ENCODE data around the gene TANGO2. TPM values are rescaled to one million over a fixed set of nuclear protein-coding genes. Genes with fewer than 3 reads are reported as not detected.

The TANGO2 gene
- total RNA-seq, 3 donors from 2014 or later = 17.5 to 29.7 (median 27.6) TPM

GRCh38 chr22:20043997-20044342 is 23.1 kb downstream of the TANGO2 start:
- ATAC-seq = no peak

GRCh38 chr22:20044495-20045151 is 23.7 kb downstream of the TANGO2 start:
- intact Hi-C loops (cut with DNase I, micrococcal nuclease) = no loop called here
- DNase-seq (no peak), ATAC-seq (no peak)
- Histone ChIP-seq H3K4me3 (no peak overlapping the region), H3K4me1 (ENCODE audit: low read depth) (no peaks in the 10 kb centered on the region), H3K9me3 (no peaks in the 10 kb centered on the region), H3K36me3 (ENCODE audit: low read depth) (no peaks in the 10 kb centered on the region)
- TF ChIP-seq CTCF (IDR thresholded peaks at IDR 0.05) = no peak

More at GRCh38 chr22:20043997-20044342, 23.1 kb downstream of the TANGO2 start:
- intact Hi-C loops (cut with DNase I, micrococcal nuclease) = no loop called here
- Histone ChIP-seq H3K4me1 (ENCODE audit: low read depth) (no peaks in the 10 kb centered on the region), H3K9me3 (no peaks in the 10 kb centered on the region), H3K4me3 (no peak overlapping the region), H3K36me3 (ENCODE audit: low read depth) (no peaks in the 10 kb centered on the region)
- no peak for TF ChIP-seq CTCF (IDR thresholded peaks at IDR 0.05)
- DNase-seq = no peak

GRCh38 chr22:20046730-20047129 is 25.8 kb downstream of the TANGO2 start:
- Histone ChIP-seq H3K36me3 (ENCODE audit: low read depth) (no peaks in the 10 kb centered on the region), H3K4me3 (no peak overlapping the region), H3K9me3 (no peaks in the 10 kb centered on the region), H3K4me1 (ENCODE audit: low read depth) (no peaks in the 10 kb centered on the region)
- ATAC-seq = no peak
- TF ChIP-seq CTCF (IDR thresholded peaks at IDR 0.05) = no peak
- intact Hi-C loops (cut with DNase I, micrococcal nuclease) = no loop called here
- DNase-seq = no peak

- Histone ChIP-seq H3K36me3 (ENCODE audit: low read depth) (peaks cover 4% of the 10 kb centered on the region), H3K9me3 (no peaks in the 10 kb centered on the region), H3K4me3 (no peak overlapping the region), H3K4me1 (ENCODE audit: low read depth) (no peaks in the 10 kb centered on the region)
- intact Hi-C loops (cut with DNase I, micrococcal nuclease) = no loop called here
- no peak for TF ChIP-seq CTCF (IDR thresholded peaks at IDR 0.05)
- DNase-seq (no peak), ATAC-seq (no peak)
These were observed 31.0 kb downstream of the TANGO2 start for GRCh38 chr22:20051927-20052308.

GRCh38 chr22:20052309-20053259 is 31.7 kb downstream of the TANGO2 start:
- intact Hi-C loops (cut with DNase I, micrococcal nuclease) = no loop called here
- peak; percentile 76 to 89 (median 89) for DNase-seq
- H3K36me3 ChIP-seq (ENCODE audit: low read depth) = peaks cover 4% of the 10 kb centered on the region

More at GRCh38 chr22:20052309-20053259, 31.7 kb downstream of the TANGO2 start:
- H3K4me1 ChIP-seq (ENCODE audit: low read depth) = no peaks in the 10 kb centered on the region
- peak; percentile 99 for ATAC-seq
- H3K4me3 ChIP-seq = no peak overlapping the region
- H3K9me3 ChIP-seq = no peaks in the 10 kb centered on the region
- TF ChIP-seq CTCF (IDR thresholded peaks at IDR 0.05) = no peak

All from mucosa of descending colon (tissue), 3 donors.